B cell (primary cell): ENCODE results near the gene DCN. TPM values are rescaled to one million over a fixed set of nuclear protein-coding genes. Genes with fewer than 3 reads are reported as not detected.

Experiments
- ATAC-seq: fragments of 200-7000 bp; cut with Tn5 transposase; one replicate; pipeline ENCODE4 v1.10.0; 2021; ENCODE audit warnings: low read depth, mild to moderate bottlenecking, moderate number of reproducible peaks, moderate library complexity
- CTCF ChIA-PET: fragments of 350-600 bp; sonication (Branson Sonifier 250); formaldehyde crosslinking; loops from one replicate; lab custom pipeline; 2021; ENCODE audit warnings: antibody characterized with exemption, inconsistent platforms; lab: Charles Lee
- POLR2A ChIA-PET: fragments of 350-600 bp; sonication (Branson Sonifier 250); formaldehyde crosslinking; loops from one replicate; lab custom pipeline; 2021; ENCODE audit warnings: antibody characterized with exemption; lab: Charles Lee
- DNase-seq: peaks from one replicate; pipeline ENCODE4 v3.0.0; 2013
- H2AFZ ChIP-seq: 2 replicates; pipeline ENCODE4 v1.6.1; 2012; ENCODE audit warnings: mild to moderate bottlenecking, low read depth, low read length; ENCODE audit not compliant: insufficient read depth, poor library complexity, severe bottlenecking
- H3K27ac ChIP-seq, 2 donors: 1 replicate in 1 of 2; 2 replicates in 1 of 2; pipeline ENCODE4 v1.5.1; 2012 to 2013; ENCODE audit warnings: low read length in 2 of 2, mild to moderate bottlenecking in 2 of 2, moderate library complexity in 1 of 2
- H3K27me3 ChIP-seq, 4 experiments: fragments of 200-600 bp in 1 of 4; sonication (generic) in 1 of 4; replicated peaks in 1 of 4; 1 replicate in 2 of 4; 2 replicates in 2 of 4; pipeline versions ENCODE4 v1.6.1 to v1.7.0; 2013 to 2016; ENCODE audit warnings: low read length in 3 of 4, mild to moderate bottlenecking in 2 of 4, mixed read lengths in 1 of 4, moderate library complexity in 1 of 4; ENCODE audit not compliant: insufficient read depth in 4 of 4, control insufficient read depth in 3 of 4; ENCODE audit errors: control extremely low read depth in 1 of 4
- H3K36me3 ChIP-seq, 2 experiments: replicated peaks in 1 of 2; 1 replicate in 1 of 2; 2 replicates in 1 of 2; pipeline versions ENCODE4 v1.6.1 to v1.7.1; 2013; ENCODE audit warnings: low read length in 1 of 2; ENCODE audit not compliant: insufficient read depth in 2 of 2, control insufficient read depth in 1 of 2; ENCODE audit errors: control extremely low read depth in 1 of 2, extremely low read depth in 1 of 2
- H3K4me1 ChIP-seq, 2 donors: fragments of 200-600 bp in 1 of 2; sonication (generic) in 1 of 2; 1 replicate in 1 of 2; 2 replicates in 1 of 2; pipeline versions ENCODE4 v1.5.1 to v1.6.1; 2013 to 2017; ENCODE audit warnings: low read length in 2 of 2; ENCODE audit not compliant: control insufficient read depth in 2 of 2, insufficient read depth in 2 of 2
- H3K4me2 ChIP-seq: replicated peaks from 2 replicates; pipeline ENCODE3; 2012; ENCODE audit warnings: mild to moderate bottlenecking, low read depth, low read length; ENCODE audit not compliant: poor library complexity, severe bottlenecking
- H3K4me3 ChIP-seq, 5 experiments: fragments of 200-600 bp in 1 of 5; sonication (generic) in 1 of 5; 1 replicate in 3 of 5; 2 replicates in 2 of 5; pipeline versions ENCODE4 v1.5.1 to v1.7.0; 2011 to 2016; ENCODE audit warnings: low read length in 4 of 5, mild to moderate bottlenecking in 4 of 5, low read depth in 2 of 5, control low read depth in 1 of 5, moderate library complexity in 1 of 5; ENCODE audit not compliant: insufficient read depth in 1 of 5; ENCODE audit errors: control extremely low read depth in 1 of 5, extremely low read depth in 1 of 5
- H3K79me2 ChIP-seq: fragments of 200-600 bp; sonication (generic); one replicate; pipeline ENCODE4 v1.6.0; 2016; ENCODE audit warnings: low read length; ENCODE audit not compliant: control insufficient read depth, insufficient read depth
- H3K9ac ChIP-seq: fragments of 200-600 bp; sonication (generic); 2 replicates; pipeline ENCODE4 v1.6.1; 2017; ENCODE audit warnings: mild to moderate bottlenecking, low read length, moderate library complexity
- H3K9me3 ChIP-seq, 3 donors: one replicate each; pipeline versions ENCODE4 v1.6.1 to v1.7.1; 2013; ENCODE audit warnings: low read length in 2 of 3; ENCODE audit not compliant: control insufficient read depth in 2 of 3, insufficient read depth in 1 of 3; ENCODE audit errors: control extremely low read depth in 1 of 3
- H4K20me1 ChIP-seq: 2 replicates; pipeline ENCODE4 v1.6.0; 2012; ENCODE audit warnings: mild to moderate bottlenecking, low read length; ENCODE audit not compliant: insufficient read depth, control insufficient read depth, poor library complexity, severe bottlenecking
- H3K27ac Mint-ChIP-seq: one replicate; pipeline ENCODE4 v1.8.0; 2021; ENCODE audit warnings: mixed read lengths
- H3K27me3 Mint-ChIP-seq: one replicate; pipeline ENCODE4 v1.8.0; 2021; ENCODE audit warnings: mixed read lengths
- H3K4me1 Mint-ChIP-seq: one replicate; pipeline ENCODE4 v1.8.0; 2021; ENCODE audit warnings: mixed read lengths
- H3K4me3 Mint-ChIP-seq: one replicate; pipeline ENCODE4 v1.8.0; 2021; ENCODE audit warnings: mixed read lengths
- H3K9me3 Mint-ChIP-seq: one replicate; pipeline ENCODE4 v1.8.0; 2022; ENCODE audit warnings: mixed read lengths; ENCODE audit not compliant: insufficient read depth
- EZH2 ChIP-seq: IDR thresholded peaks from 2 replicates; pipeline ENCODE4 v1.6.1; 2012; ENCODE audit warnings: borderline replicate concordance, low read depth, mild to moderate bottlenecking, moderate library complexity, low read length; ENCODE audit not compliant: insufficient read depth, poor library complexity, severe bottlenecking
- WGBS: methylation state at CpG from one replicate; pipeline ENCODE4 v1.1.5; 2013; ENCODE audit warnings: missing lambda C conversion rate; ENCODE audit not compliant: insufficient coverage; 5-methylcytosine and 5-hydroxymethylcytosine counted together
- intact Hi-C: fragments of 100-400 bp; cut with micrococcal nuclease; formaldehyde crosslinking; loops from one replicate; pipeline ENCODE4 v1.10.0; 2022
- polyA plus RNA-seq: library from polyadenylated mRNA; depleted of rRNA; stranded (reverse); fragments of >200 nt; gene quantifications from 2 replicates; pipeline ENCODE4 v1.2.3, GENCODE V29; 2012
- total RNA-seq, 2 donors: library from RNA; stranded (reverse); fragments of 120-200 nt in 1 of 2; gene quantifications; 1 replicate in 1 of 2; 2 replicates in 1 of 2; pipeline versions ENCODE4 v1.2.3 to v1.2.4, GENCODE V29; 2013 to 2022
- TF ChIP-seq, protein P1 (sequence below): fragments of 200-600 bp; IDR thresholded peaks from one replicate; pipeline ENCODE4 v1.8.0; 2022; ENCODE audit warnings: antibody characterized with exemption, mild to moderate bottlenecking

DCN gene
- total and polyA plus RNA-seq, 2 donors (not counting 1 experiment from before 2014, with no cell fraction given), result not detected

DNA sequence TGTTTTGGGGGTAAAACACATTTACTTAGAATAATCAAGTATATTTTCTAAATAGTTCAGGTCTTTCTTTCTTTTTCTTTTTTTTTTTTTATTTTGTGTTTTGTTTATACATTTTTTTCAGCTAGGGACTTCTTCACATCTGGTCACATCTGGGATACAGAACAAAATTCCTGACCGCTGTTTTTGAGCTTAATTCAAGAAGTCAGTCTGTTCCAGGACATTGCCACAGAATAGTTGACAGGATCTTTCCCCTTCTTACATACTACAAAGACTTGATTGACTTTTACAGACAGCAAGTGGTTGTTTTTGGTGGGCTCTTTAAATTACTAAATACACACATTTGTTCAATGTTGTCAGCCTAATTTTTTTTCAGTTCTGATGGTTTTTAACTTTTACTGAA is 41.8 kb upstream of the DCN start:
- no peaks in the 10 kb centered on the region for H3K36me3 ChIP-seq
- no peak overlapping the region for H3K4me2 ChIP-seq
- no peak overlapping the region for H2AFZ ChIP-seq
- no peak overlapping the region for H3K27ac ChIP-seq
- no peaks in the 10 kb centered on the region for H3K9me3 Mint-ChIP-seq
- H3K4me3 Mint-ChIP-seq, result no peak overlapping the region
- POLR2A ChIA-PET, result no interaction called here
- peaks cover 0 to under 1% (median 0%) of the 10 kb centered on the region in 3 donors for H3K9me3 ChIP-seq
- H3K4me1 Mint-ChIP-seq, result no peaks in the 10 kb centered on the region
- no peaks in the 10 kb centered on the region for H3K79me2 ChIP-seq
- H3K27me3 ChIP-seq, result no peaks in the 10 kb centered on the region
- no peak overlapping the region for H3K9ac ChIP-seq
- intact Hi-C loops, result no loop called here
- no peak overlapping the region for H3K27ac Mint-ChIP-seq
- no CpG with 5 or more reads among the region's 1 CpG for WGBS
- CTCF ChIA-PET, result no interaction called here
- ATAC-seq (no peak), DNase-seq (no peak)
- no peaks in the 10 kb centered on the region for H3K4me1 ChIP-seq
- H4K20me1 ChIP-seq, result no peaks in the 10 kb centered on the region
- TF ChIP-seq, protein P1, sequence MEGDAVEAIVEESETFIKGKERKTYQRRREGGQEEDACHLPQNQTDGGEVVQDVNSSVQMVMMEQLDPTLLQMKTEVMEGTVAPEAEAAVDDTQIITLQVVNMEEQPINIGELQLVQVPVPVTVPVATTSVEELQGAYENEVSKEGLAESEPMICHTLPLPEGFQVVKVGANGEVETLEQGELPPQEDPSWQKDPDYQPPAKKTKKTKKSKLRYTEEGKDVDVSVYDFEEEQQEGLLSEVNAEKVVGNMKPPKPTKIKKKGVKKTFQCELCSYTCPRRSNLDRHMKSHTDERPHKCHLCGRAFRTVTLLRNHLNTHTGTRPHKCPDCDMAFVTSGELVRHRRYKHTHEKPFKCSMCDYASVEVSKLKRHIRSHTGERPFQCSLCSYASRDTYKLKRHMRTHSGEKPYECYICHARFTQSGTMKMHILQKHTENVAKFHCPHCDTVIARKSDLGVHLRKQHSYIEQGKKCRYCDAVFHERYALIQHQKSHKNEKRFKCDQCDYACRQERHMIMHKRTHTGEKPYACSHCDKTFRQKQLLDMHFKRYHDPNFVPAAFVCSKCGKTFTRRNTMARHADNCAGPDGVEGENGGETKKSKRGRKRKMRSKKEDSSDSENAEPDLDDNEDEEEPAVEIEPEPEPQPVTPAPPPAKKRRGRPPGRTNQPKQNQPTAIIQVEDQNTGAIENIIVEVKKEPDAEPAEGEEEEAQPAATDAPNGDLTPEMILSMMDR, result no peak
- no peak for TF ChIP-seq EZH2
- peaks cover 14% of the 10 kb centered on the region for H3K27me3 Mint-ChIP-seq
- no peak overlapping the region for H3K4me3 ChIP-seq

DNA sequence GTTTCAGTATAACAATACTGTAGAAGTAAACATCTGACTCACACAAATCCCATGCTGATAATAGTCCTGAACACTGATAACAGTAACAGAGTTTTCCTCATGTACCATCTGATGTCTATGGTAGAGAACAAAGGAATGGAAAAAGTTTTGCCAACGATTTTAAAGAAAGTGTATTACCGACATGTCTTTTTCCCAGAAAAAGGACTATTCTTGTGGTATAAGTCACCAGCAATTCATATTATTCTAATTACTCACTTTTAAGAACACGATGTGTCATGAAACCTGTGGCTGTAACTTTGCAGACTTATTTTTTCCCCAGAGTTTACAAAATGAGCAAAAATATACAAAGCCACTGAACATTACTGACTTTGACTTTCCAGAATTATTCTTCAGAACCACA is 40.1 kb upstream of the DCN start:
- Histone ChIP-seq H4K20me1 (no peaks in the 10 kb centered on the region), H2AFZ (no peak overlapping the region), H3K27ac (no peak overlapping the region), H3K27me3 (no peaks in the 10 kb centered on the region), H3K4me1 (no peaks in the 10 kb centered on the region), H3K9me3 (no peaks in the 10 kb centered on the region), H3K79me2 (no peaks in the 10 kb centered on the region), H3K36me3 (no peaks in the 10 kb centered on the region), H3K4me2 (no peak overlapping the region), H3K4me3 (no peak overlapping the region), H3K9ac (no peak overlapping the region)
- DNase-seq, result no peak
- intact Hi-C loops, result no loop called here
- no peaks in the 10 kb centered on the region for H3K4me1 Mint-ChIP-seq
- no peaks in the 10 kb centered on the region for H3K9me3 Mint-ChIP-seq
- ChIA-PET POLR2A (no interaction called here), CTCF (no interaction called here)
- H3K27me3 Mint-ChIP-seq, result peaks cover 10% of the 10 kb centered on the region
- no peak for ATAC-seq
- TF ChIP-seq, protein P1, result no peak
- no peak for TF ChIP-seq EZH2
- H3K4me3 Mint-ChIP-seq, result no peak overlapping the region
- 100% methylated on average over 1 of the region's 3 CpGs for WGBS
- H3K27ac Mint-ChIP-seq, result no peak overlapping the region
